ENCODE data around the gene TEAD4.

DNA sequence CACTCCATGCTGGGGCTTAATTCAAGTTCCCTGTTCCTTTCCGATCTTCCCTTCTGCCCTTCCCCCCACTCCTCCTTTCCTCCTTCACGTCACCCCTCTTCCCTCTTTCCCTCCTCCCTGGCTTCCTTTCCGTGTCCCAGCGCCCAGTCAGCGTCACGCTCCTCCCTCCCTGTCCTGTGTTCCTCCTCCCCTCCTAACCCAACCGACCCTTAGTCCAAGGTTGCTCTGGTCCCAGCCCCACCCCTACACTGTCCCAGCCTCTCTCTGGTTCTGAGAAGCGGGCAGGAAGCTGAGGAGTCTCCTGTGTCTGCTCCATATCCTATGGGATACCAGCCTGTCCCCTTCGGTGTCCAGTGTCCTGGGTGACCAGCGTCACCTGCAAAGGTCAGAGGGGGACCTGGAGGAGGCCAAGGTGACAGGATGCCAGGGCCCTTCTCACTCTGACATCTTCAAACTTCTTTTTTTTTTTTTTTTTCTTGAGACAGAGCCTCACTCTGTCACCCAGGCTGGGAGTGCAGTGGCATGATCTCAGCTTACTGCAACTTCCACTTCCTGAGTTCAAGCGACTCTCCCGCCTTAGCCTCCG lies 61.7 kb downstream of the TEAD4 start:
- TF ChIP-seq POLR2AphosphoS5 (IDR thresholded peaks at IDR 0.05; ENCODE audit: low read depth, low read length), result no peak
- TF ChIP-seq POLR2A (IDR thresholded peaks at IDR 0.05; ENCODE audit: low read depth, low read length), result no peak
- no peak for TF ChIP-seq TAF1 (IDR thresholded peaks at IDR 0.05; ENCODE audit: borderline replicate concordance, low read depth, low read length)

Measured in GM12892 (cell line).